GM12892 (cell line): ENCODE results near the gene GPR156.

Experiments used
- POLR2A ChIP-seq: IDR thresholded peaks from 2 replicates; pipeline ENCODE4 v1.6.1; 2011; ENCODE audit warnings: low read depth, low read length, control low read depth
- POLR2AphosphoS5 ChIP-seq: IDR thresholded peaks from 2 replicates; pipeline ENCODE4 v1.6.1; 2011; ENCODE audit warnings: low read depth, low read length, control low read depth
- TAF1 ChIP-seq: IDR thresholded peaks from 2 replicates; pipeline ENCODE4 v1.6.1; 2011; ENCODE audit warnings: low read depth, mild to moderate bottlenecking, control low read depth, low read length, borderline replicate concordance

- no peak for TF ChIP-seq POLR2A
- no peak for TF ChIP-seq TAF1
- no peak for TF ChIP-seq POLR2AphosphoS5
These were observed 139.3 kb downstream of the GPR156 start for GRCh38 chr3:120145542-120146285.
